Astrocyte (in vitro differentiated cells and primary cell): ENCODE measurements around the gene MC2R.

Experiments
- EZH2 ChIP-seq: IDR thresholded peaks from 2 replicates; pipeline ENCODE4 v1.6.1; 2012; ENCODE audit warnings: mild to moderate bottlenecking, low read length, inconsistent platforms; ENCODE audit not compliant: insufficient read depth
- TF ChIP-seq, protein P1 (sequence below): IDR thresholded peaks from 2 replicates; pipeline ENCODE4 v1.5.1; 2011; ENCODE audit warnings: low read depth, mild to moderate bottlenecking, inconsistent platforms, low read length, moderate library complexity; ENCODE audit not compliant: insufficient read depth

DNA sequence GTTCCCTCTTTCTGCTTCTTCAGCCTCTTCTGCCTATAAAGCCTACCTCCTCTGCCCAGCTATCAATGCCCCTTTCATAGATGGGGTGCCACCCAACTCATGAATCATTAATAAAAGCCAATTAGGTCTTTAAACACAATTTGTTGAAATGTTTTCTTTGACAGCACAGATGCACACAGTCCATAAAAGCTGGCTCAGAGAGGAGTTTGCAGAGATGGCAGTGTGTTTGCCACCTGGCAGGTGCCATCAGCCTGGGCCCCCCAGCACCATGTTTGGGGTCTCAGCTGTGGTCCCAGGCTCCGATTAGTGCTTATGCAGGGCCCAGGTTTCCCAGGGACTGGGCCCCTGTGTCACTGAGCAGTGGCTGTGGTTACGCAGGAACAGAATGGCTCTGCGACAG, 7.9 kb upstream of the MC2R start:
- TF ChIP-seq, protein P1, sequence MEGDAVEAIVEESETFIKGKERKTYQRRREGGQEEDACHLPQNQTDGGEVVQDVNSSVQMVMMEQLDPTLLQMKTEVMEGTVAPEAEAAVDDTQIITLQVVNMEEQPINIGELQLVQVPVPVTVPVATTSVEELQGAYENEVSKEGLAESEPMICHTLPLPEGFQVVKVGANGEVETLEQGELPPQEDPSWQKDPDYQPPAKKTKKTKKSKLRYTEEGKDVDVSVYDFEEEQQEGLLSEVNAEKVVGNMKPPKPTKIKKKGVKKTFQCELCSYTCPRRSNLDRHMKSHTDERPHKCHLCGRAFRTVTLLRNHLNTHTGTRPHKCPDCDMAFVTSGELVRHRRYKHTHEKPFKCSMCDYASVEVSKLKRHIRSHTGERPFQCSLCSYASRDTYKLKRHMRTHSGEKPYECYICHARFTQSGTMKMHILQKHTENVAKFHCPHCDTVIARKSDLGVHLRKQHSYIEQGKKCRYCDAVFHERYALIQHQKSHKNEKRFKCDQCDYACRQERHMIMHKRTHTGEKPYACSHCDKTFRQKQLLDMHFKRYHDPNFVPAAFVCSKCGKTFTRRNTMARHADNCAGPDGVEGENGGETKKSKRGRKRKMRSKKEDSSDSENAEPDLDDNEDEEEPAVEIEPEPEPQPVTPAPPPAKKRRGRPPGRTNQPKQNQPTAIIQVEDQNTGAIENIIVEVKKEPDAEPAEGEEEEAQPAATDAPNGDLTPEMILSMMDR: no peak
- no peak for TF ChIP-seq EZH2
